ENCODE data around the gene CTSC. TPM values are rescaled to one million over a fixed set of nuclear protein-coding genes. Genes with fewer than 3 reads are reported as not detected.
A peak's percentile ranks its signal among the peaks of the same experiment; 100 is the strongest.

Gene CTSC
- total RNA-seq, 1 donor from 2014 or later: 195 TPM

GRCh38 chr11:88340366-88340935 lies 2.9 kb upstream of the CTSC start:
- FAIRE-seq (no peak), DNase-seq (ENCODE audit: low read depth) (peak; percentile 67)
- Histone ChIP-seq H3K4me3 (ENCODE audit: insufficient read depth, low read depth, low read length) (no peak overlapping the region), H3K4me1 (ENCODE audit: insufficient read depth, low read length) (peaks cover 12% of the 10 kb centered on the region), H3K79me2 (ENCODE audit: insufficient read depth, low read length) (peaks cover 19% of the 10 kb centered on the region), H3K9me3 (ENCODE audit: insufficient read depth, low read depth, low read length) (no peaks in the 10 kb centered on the region), H3K27ac (ENCODE audit: low read depth, low read length) (no peak overlapping the region), H3K27me3 (ENCODE audit: insufficient read depth, low read length) (no peaks in the 10 kb centered on the region), H4K20me1 (ENCODE audit: insufficient read depth, low read length) (peaks cover 2% of the 10 kb centered on the region), H3K36me3 (ENCODE audit: insufficient read depth, low read length) (no peaks in the 10 kb centered on the region), H2AFZ (ENCODE audit: low read depth, low read length) (no peak overlapping the region), H3K9ac (ENCODE audit: low read length) (no peak overlapping the region), H3K4me2 (ENCODE audit: low read length) (peak overlapping the region; percentile 22)
- Mint-ChIP-seq H3K27ac (ENCODE audit: unreplicated experiment) (no peak overlapping the region), H3K9me3 (ENCODE audit: unreplicated experiment) (no peaks in the 10 kb centered on the region), H3K36me3 (ENCODE audit: low read depth, unreplicated experiment) (no peaks in the 10 kb centered on the region), H3K4me3 (ENCODE audit: unreplicated experiment) (no peak overlapping the region), H3K4me1 (ENCODE audit: low read depth, unreplicated experiment) (peaks cover 5% of the 10 kb centered on the region), H3K27me3 (ENCODE audit: low read depth, unreplicated experiment) (no peaks in the 10 kb centered on the region)
- no peak for TF ChIP-seq CTCF (IDR thresholded peaks at IDR 0.05; ENCODE audit: insufficient read depth, low read depth, low read length)
- no peak for TF ChIP-seq EZH2 (IDR thresholded peaks at IDR 0.05; ENCODE audit: insufficient read depth, low read length)

- H3K4me3 Mint-ChIP-seq (ENCODE audit: unreplicated experiment): peak overlapping the region; percentile 99
- peak overlapping the region; percentile 86 for H3K9ac ChIP-seq (ENCODE audit: low read length)
- peak overlapping the region; percentile 88 for H3K4me2 ChIP-seq (ENCODE audit: low read length)
- TF ChIP-seq EZH2 (IDR thresholded peaks at IDR 0.05; ENCODE audit: insufficient read depth, low read length) (no peak), CTCF (IDR thresholded peaks at IDR 0.05; ENCODE audit: insufficient read depth, low read depth, low read length) (no peak)
- H3K4me1 Mint-ChIP-seq (ENCODE audit: low read depth, unreplicated experiment): peaks cover 12% of the 10 kb centered on the region
- peaks cover 3% of the 10 kb centered on the region for H4K20me1 ChIP-seq (ENCODE audit: insufficient read depth, low read length)
- peaks cover 27% of the 10 kb centered on the region for H3K79me2 ChIP-seq (ENCODE audit: insufficient read depth, low read length)
- peak overlapping the region; percentile 65 for H2AFZ ChIP-seq (ENCODE audit: low read depth, low read length)
- H3K4me1 ChIP-seq (ENCODE audit: insufficient read depth, low read length): peaks cover 12% of the 10 kb centered on the region
- no peaks in the 10 kb centered on the region for H3K9me3 ChIP-seq (ENCODE audit: insufficient read depth, low read depth, low read length)
- H3K27me3 Mint-ChIP-seq (ENCODE audit: low read depth, unreplicated experiment): no peaks in the 10 kb centered on the region
- H3K36me3 ChIP-seq (ENCODE audit: insufficient read depth, low read length): peaks cover 8% of the 10 kb centered on the region
- H3K27ac ChIP-seq (ENCODE audit: low read depth, low read length): peak overlapping the region; percentile 65
- no peaks in the 10 kb centered on the region for H3K27me3 ChIP-seq (ENCODE audit: insufficient read depth, low read length)
- no peaks in the 10 kb centered on the region for H3K9me3 Mint-ChIP-seq (ENCODE audit: unreplicated experiment)
- FAIRE-seq (no peak), DNase-seq (ENCODE audit: low read depth) (peak; percentile 67)
- peak overlapping the region; percentile 92 for H3K27ac Mint-ChIP-seq (ENCODE audit: unreplicated experiment)
- no peaks in the 10 kb centered on the region for H3K36me3 Mint-ChIP-seq (ENCODE audit: low read depth, unreplicated experiment)
- H3K4me3 ChIP-seq (ENCODE audit: insufficient read depth, low read depth, low read length): peak overlapping the region; percentile 82
These were observed 592 bp upstream of the CTSC start for GRCh38 chr11:88337987-88338668.

GRCh38 chr11:88335284-88335683 lies 2.3 kb downstream of the CTSC start:
- no peaks in the 10 kb centered on the region for H3K9me3 ChIP-seq (ENCODE audit: insufficient read depth, low read depth, low read length)
- Mint-ChIP-seq H3K9me3 (ENCODE audit: unreplicated experiment) (no peaks in the 10 kb centered on the region), H3K27ac (ENCODE audit: unreplicated experiment) (peak overlapping the region; percentile 34), H3K36me3 (ENCODE audit: low read depth, unreplicated experiment) (peaks cover 5% of the 10 kb centered on the region), H3K4me1 (ENCODE audit: low read depth, unreplicated experiment) (peaks cover 17% of the 10 kb centered on the region), H3K27me3 (ENCODE audit: low read depth, unreplicated experiment) (no peaks in the 10 kb centered on the region), H3K4me3 (ENCODE audit: unreplicated experiment) (peak overlapping the region; percentile 99)
- H3K79me2 ChIP-seq (ENCODE audit: insufficient read depth, low read length): peaks cover 27% of the 10 kb centered on the region
- H3K27me3 ChIP-seq (ENCODE audit: insufficient read depth, low read length): no peaks in the 10 kb centered on the region
- no peak overlapping the region for H3K9ac ChIP-seq (ENCODE audit: low read length)
- H4K20me1 ChIP-seq (ENCODE audit: insufficient read depth, low read length): peaks cover 3% of the 10 kb centered on the region
- H3K4me3 ChIP-seq (ENCODE audit: insufficient read depth, low read depth, low read length): no peak overlapping the region
- no peak overlapping the region for H2AFZ ChIP-seq (ENCODE audit: low read depth, low read length)
- peaks cover 25% of the 10 kb centered on the region for H3K36me3 ChIP-seq (ENCODE audit: insufficient read depth, low read length)
- FAIRE-seq (no peak), DNase-seq (ENCODE audit: low read depth) (no peak)
- TF ChIP-seq CTCF (IDR thresholded peaks at IDR 0.05; ENCODE audit: insufficient read depth, low read depth, low read length) (no peak), EZH2 (IDR thresholded peaks at IDR 0.05; ENCODE audit: insufficient read depth, low read length) (no peak)
- H3K27ac ChIP-seq (ENCODE audit: low read depth, low read length): no peak overlapping the region
- peaks cover 9% of the 10 kb centered on the region for H3K4me1 ChIP-seq (ENCODE audit: insufficient read depth, low read length)
- peak overlapping the region; percentile 88 for H3K4me2 ChIP-seq (ENCODE audit: low read length)

All from astrocyte (in vitro differentiated cells and primary cell).